Measurements from ENCODE around the gene SLC52A3.

DNA sequence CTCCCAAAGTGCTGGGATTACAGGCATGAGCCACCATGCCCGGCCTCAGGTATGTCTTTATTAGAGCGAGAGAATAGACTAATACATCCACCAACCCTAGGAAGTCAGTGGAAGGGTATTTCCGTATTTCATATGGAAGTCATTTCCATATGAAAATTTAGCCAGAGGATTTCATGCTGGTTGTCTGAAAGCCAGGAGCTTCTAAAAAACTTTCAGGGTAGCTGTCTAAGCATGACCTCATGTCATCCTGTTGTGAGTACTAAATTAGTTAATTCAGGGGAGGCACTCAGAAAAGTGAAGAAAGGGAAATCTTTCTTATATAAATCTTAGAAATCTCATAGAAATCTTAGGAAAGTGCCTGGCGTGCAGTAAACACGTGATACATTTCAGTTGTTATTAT lies 16.5 kb downstream of the SLC52A3 start:
- TF ChIP-seq CTCF (IDR thresholded peaks at IDR 0.05) = no peak
- TF ChIP-seq, protein P1, sequence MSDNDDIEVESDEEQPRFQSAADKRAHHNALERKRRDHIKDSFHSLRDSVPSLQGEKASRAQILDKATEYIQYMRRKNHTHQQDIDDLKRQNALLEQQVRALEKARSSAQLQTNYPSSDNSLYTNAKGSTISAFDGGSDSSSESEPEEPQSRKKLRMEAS (IDR thresholded peaks at IDR 0.05) = no peak
- no peak for TF ChIP-seq BHLHE40 (IDR thresholded peaks at IDR 0.05; ENCODE audit: low read depth, low read length)
- no peak for TF ChIP-seq CHD2 (IDR thresholded peaks at IDR 0.05; ENCODE audit: low read length, partially characterized antibody)
- TF ChIP-seq MYC (IDR thresholded peaks at IDR 0.05; ENCODE audit: borderline replicate concordance, low read length) = no peak
- no peak for TF ChIP-seq JUN (IDR thresholded peaks at IDR 0.05)
- no peak for TF ChIP-seq MAFK (IDR thresholded peaks at IDR 0.05; ENCODE audit: partially characterized antibody)
- no peak for TF ChIP-seq POLR2A (IDR thresholded peaks at IDR 0.05; ENCODE audit: low read length)
